SKM-1 treated with dmso at 0.1 percent for 144 hours (cell line): ENCODE results near the gene GATC.

ENCODE experiments used
- DNase-seq: peaks from one replicate; lab custom pipeline; 2025; ENCODE audit not compliant: unreplicated experiment; lab: John Stamatoyannopoulos, UW

Gene GATC

DNA sequence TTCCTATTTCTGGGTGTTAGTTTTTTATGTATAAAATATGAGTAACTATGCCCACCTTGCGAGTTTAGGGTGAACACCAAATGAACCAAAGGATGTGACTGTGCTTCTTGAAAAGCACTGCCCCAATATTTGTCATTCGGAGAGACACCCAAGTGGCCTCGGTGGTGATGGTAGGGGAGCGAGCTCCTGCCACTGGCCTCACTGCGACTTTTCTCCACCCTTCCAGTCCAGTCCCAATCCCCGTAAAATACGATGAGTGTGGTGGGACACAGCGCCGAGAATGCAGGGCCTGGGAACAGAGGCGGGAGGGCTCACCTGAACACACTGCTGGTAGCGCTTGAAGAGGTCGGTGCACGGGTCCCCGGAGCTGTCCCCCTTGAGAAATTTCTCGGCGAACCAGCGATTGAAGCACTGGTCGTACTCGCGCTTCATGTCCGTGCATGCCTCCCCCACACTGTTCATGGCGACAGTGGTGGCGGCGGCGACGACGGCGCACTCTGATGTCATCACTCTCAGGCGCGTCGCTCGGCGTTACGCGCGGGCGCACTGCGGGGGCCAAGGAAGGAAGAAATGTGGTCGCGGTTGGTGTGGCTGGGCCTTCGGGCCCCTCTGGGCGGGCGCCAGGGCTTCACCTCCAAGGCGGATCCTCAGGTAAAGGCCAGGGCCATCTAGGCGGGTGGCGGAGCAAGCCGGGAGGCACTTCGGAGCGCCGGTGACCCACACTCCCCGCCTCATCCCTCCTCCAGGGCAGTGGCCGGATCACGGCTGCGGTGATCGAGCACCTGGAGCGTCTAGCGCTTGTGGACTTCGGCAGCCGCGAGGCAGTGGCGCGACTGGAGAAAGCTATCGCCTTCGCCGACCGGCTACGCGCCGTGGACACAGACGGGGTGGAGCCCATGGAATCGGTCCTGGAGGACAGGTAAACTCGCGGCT lies at the start of gene GATC, which contains the start of gene TRIAP1:
Gene GATC (plus strand): TSS at position 534 of the 933 bp plus-strand sequence. CDS start 37 bp downstream, at position 571.
Gene TRIAP1 (minus strand): TSS at position 474 of the 933 bp plus-strand sequence. CDS start 12 bp downstream, at position 462.
- DNase-seq = no peak

GRCh38 chr12:120397824-120398540 lies 48.3 kb upstream of the GATC start:
- no peak for DNase-seq

DNA sequence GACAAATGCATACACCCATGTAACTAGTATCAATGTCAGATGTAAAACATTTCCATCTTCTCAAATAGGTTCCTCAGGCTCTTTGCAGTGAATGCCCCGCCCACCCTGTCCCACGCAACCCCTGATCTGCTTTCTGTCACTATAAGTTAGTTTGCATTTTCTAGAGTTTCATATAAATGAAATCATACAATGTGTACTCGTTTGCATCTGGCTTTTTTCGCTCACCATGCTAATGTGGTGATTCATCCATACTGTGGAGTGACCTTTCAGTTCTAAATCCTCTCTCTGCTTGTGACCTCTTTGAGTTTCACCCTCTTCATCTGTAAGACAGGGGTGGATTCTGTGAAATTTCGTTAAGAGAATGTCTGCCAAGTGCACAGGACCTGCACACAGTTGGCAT lies 46.7 kb upstream of the GATC start:
- DNase-seq = no peak

DNA sequence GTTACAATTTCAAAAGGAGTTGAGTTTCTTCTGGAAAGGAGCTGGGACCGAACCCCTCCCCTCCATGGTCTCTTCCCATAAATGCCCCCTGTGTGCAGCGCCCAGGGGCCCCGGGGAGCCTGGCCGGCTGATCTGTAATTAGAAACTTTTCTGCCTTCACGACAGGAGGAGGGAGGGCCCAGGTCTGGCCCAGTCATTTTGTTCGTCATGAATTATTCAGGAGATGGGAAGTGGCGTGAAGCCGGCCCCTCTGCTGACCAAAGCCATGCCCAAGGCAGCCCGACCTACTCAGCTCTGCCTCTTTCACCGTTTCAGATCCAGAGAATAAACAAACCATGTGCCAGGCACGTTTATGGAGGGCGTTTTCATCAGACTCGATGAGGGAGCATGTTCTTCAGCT lies 44.0 kb upstream of the GATC start:
- no peak for DNase-seq

GRCh38 chr12:120403869-120404268 lies 42.4 kb upstream of the GATC start:
- no peak for DNase-seq

- no peak for DNase-seq
Observed at GRCh38 chr12:120404271-120404670, 42.0 kb upstream of the GATC start.

GRCh38 chr12:120406069-120406468 lies 40.2 kb upstream of the GATC start:
- no peak for DNase-seq

DNA sequence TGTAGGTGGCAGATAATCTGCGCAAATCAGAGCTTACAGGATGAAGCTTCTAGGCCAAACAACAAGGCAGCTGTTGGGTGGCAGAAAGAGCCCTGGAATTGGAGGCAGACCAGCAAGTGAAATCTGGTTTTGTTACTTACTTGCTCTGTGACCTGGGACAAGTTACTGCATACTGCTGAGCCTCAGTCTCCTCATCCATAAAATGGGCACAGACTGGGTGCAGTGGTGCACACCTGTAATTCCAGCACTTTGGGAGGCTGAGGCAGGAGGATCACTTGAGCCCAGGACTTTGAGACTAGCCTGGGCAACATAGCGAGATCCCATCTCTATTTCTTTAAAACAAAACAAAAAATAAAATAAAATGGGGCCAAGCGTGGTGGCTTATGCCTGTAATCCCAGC lies 39.7 kb upstream of the GATC start:
- DNase-seq = no peak

- DNase-seq = no peak
Observed at GRCh38 chr12:120408771-120409170, 37.5 kb upstream of the GATC start.

DNA sequence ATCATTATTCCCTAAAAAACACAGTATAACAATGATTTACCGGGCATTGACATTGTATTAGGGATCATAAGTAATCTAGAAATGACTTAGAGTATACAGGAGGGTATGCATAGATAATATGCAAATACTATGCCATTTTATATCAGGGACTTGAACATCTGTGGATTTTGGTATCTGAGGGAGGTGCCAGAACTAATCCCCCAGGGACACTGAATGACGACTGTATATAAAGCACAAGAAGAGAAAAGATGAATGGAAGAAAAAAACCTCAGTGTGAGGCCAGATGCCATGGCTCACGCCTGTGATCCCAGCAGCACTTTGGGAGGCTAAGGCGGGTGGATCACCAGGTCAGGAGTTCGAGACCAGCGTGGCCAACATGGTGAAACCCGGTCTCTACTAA lies 33.8 kb upstream of the GATC start:
- DNase-seq = no peak

- no peak for DNase-seq
Observed at GRCh38 chr12:120413901-120414695, 32.1 kb upstream of the GATC start.

DNA sequence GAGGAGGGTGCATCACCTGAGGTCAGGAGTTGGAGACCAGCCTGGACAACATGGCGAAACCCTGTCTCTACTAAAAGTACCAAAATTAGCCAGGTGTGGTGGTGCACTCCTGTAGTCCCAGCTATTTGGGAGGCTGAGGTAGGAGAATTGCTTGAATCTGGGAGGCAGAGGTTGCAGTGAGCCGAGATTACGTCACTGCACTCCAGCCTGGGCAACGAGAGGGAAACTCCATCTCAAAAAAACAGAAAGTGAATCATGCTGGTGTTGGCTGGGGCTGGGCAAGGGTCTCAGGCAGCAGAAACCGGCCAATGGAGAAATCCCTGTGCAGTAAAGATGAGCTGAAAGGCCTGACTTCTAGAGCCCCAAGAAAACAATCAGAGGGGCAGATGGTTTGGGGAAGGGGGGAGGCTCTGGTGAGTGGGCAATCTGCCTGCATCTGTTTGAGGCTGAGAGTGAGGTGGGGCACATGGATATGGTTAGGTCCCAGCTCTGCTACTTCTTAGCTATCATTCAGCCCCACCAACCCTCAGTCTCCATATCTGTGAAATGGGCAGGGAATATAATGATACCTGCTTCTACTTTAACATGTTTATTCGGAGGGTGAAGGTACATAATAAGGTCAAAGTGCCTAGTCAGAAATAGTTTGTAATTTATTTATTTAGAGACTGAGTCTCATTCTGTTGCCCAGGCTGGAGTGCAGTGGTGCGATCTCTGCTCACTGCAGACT lies 29.6 kb upstream of the GATC start:
- no peak for DNase-seq

GRCh38 chr12:120417917-120418580 lies 28.2 kb upstream of the GATC start:
- no peak for DNase-seq

DNA sequence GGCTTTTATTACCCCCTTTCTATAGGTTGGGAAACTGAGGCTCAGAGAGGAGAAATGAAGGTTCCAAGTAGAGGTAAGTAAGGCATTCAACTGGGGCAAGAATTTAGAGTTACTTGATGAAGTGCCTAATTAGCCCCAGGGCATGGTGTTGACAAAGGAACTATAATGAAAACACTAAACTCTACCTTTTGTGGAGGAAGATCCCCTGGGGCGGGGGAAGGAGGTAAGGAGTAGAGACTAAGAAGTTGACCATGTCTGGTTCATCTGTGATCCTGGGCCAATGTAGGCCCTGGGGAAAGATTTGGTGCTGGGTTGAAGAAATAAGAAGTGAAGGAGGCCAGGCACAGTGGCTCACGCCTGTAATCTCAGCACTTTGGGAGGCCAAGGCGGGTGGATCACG lies 24.5 kb upstream of the GATC start:
- no peak for DNase-seq

DNA sequence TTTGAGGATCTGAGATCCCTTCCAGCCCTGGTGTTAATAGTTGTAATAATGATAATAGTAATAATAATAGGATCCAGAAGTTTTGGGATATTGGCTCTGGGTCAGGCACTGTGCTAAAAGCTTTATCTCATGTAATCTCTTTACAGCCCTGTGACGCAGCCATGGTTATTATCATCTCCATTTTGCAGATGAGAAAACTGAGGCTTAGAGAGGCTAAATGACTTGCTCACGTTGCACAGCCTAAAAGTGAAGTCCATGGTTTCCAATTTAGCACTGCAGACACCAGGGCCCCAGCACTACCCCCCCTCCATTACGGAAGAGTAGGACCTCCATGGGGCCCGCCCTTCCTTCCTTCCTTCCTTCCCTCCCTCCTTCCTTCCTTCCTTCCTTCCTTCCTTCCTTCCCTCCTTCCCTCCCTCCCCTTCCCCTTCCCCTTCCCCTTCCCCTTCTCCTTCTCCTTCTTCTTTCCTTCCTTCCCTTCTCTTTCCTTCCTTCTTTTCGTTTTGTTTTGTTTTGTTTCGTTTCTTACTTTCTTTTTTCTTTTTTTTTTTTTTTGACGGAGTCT lies 23.3 kb upstream of the GATC start:
- DNase-seq = no peak

DNA sequence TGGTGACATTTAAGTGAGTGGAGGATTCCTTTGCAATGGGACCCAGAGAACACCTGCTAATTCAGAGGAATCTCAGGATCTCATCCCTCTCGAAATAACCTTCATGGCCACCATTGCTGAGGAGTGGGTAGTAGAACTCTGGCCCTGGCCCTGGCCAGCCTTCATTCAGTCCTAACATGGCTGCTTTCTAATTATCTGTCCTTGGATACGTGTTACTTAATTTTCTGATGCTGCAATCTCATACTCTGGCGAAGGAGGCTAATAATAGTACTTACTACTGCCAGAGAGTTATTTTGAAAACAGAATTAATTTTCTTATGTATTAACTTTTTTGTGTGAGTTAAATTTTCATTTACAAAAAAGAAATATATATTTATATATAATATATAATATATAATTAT lies 20.4 kb upstream of the GATC start:
- no peak for DNase-seq

DNA sequence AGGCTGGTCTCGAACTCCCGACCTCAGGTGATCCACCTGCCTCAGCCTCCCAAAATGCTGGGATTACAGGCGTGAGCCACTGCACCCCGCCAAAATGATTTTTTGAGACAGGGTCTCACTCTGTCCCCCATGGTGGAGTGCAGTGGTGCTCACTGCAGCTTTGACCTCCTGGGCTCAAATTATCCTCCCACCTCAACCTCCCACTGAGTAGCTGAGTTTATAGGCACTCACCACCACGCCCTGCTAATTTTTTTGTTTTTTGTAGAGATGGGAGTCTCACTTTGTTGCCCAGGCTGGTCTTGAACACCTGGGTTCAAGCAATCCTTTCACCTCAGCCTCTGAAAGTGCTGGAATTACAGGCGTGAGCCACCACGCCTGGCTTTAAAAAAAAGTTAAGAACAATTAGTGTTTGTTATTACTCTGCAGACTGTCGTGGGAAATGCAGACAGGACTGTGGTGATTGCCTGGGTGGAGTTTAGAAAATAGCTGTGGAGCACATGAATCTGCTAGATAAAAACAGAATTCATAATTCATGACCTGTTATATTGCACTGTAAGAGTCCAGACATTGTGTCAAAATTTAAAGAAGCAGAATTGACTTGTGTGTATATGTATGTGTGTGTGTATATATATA lies 17.5 kb upstream of the GATC start:
- DNase-seq = no peak

DNA sequence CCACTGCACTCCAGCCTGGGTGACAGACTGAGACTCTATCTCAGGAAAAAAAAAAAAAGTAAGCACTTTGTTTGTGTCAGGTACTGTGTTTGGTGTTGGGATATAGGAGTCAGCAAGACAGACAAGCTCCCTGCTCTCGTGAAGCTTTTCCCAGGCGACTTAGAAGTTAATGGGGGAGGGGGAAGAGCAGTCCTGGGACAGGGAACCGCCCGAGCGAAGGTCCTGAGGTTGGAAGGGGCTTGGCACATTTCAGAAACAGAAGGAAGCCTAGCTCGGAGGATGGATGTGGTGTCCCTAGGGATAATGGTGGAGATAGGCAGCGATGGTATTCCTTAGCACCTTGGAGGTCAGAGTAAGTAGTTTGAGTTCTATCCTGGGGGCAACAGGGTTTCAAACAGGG lies 16.9 kb upstream of the GATC start:
- DNase-seq = no peak

DNA sequence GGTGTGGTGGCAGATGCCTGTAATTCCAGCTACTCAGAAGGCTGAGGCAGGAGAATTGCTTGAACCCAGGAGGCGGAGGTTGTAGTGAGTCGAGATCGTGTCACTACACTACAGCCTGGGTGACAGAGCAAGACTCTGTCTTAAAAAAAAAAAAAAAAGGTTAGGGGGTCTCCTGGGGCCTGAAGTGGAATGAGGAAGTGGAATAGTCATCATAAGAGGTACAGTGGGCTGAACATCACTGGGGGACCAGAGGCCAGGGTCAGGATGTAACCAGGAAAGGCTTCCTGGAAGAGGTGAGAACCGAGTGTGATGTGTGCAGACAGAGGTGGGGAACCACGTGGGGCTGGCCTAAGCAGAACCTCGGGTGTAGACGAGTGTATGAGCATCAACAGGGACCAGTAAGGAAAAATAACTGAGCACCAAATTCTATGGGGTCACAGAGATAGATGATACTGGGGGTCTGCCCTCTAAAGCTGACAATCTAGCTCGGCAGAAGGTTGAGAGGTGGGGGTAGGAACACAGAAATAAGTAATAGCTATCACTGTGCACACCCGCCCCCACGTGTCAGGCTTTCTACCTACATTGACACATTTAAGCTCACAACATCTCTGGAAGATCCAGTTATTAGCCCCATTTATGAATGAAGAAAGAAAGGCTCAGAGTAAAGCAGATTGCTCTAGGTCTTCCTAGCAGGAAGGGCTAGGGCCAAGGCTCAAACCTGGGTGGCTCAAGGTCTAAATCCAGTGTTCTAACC lies 13.3 kb upstream of the GATC start:
- no peak for DNase-seq
